Measurements from ENCODE around the gene HECTD1. TPM values are rescaled to one million over a fixed set of nuclear protein-coding genes. Genes with fewer than 3 reads are reported as not detected.

Gene HECTD1
- total RNA-seq, 1 donor = 246 TPM

- Histone ChIP-seq H3K79me2 (ENCODE audit: insufficient read depth, low read length) (peaks cover 82% of the 10 kb centered on the region), H3K9me3 (ENCODE audit: low read depth, low read length) (no peaks in the 10 kb centered on the region), H4K20me1 (ENCODE audit: insufficient read depth, low read length) (peaks cover 14% of the 10 kb centered on the region), H2AFZ (ENCODE audit: low read length) (no peak overlapping the region), H3K27me3 (ENCODE audit: insufficient read depth, low read length) (no peaks in the 10 kb centered on the region), H3K4me3 (ENCODE audit: insufficient read depth, low read length) (no peak overlapping the region), H3K4me1 (ENCODE audit: insufficient read depth, low read length) (no peaks in the 10 kb centered on the region), H3K4me2 (ENCODE audit: insufficient read depth, low read length) (no peak overlapping the region), H3K36me3 (ENCODE audit: insufficient read depth, low read length) (peaks cover 18% of the 10 kb centered on the region), H3K27ac (ENCODE audit: low read depth, low read length) (no peak overlapping the region)
- DNase-seq (ENCODE audit: insufficient read length, low spot score, missing footprints) = no peak
- TF ChIP-seq CTCF (IDR thresholded peaks at IDR 0.05; ENCODE audit: extremely low read depth, low read depth, low read length) = no peak
Measured at GRCh38 chr14:31181271-31181670, 26.3 kb downstream of the HECTD1 start.

GRCh38 chr14:31180299-31181051 is 27.1 kb downstream of the HECTD1 start:
- Histone ChIP-seq H3K4me2 (ENCODE audit: insufficient read depth, low read length) (no peak overlapping the region), H3K79me2 (ENCODE audit: insufficient read depth, low read length) (peaks cover 76% of the 10 kb centered on the region), H2AFZ (ENCODE audit: low read length) (no peak overlapping the region), H3K4me3 (ENCODE audit: insufficient read depth, low read length) (no peak overlapping the region), H3K27ac (ENCODE audit: low read depth, low read length) (no peak overlapping the region), H3K36me3 (ENCODE audit: insufficient read depth, low read length) (peaks cover 18% of the 10 kb centered on the region), H4K20me1 (ENCODE audit: insufficient read depth, low read length) (peaks cover 7% of the 10 kb centered on the region), H3K4me1 (ENCODE audit: insufficient read depth, low read length) (no peaks in the 10 kb centered on the region), H3K27me3 (ENCODE audit: insufficient read depth, low read length) (no peaks in the 10 kb centered on the region), H3K9me3 (ENCODE audit: low read depth, low read length) (no peaks in the 10 kb centered on the region)
- DNase-seq (ENCODE audit: insufficient read length, low spot score, missing footprints) = no peak
- no peak for TF ChIP-seq CTCF (IDR thresholded peaks at IDR 0.05; ENCODE audit: extremely low read depth, low read depth, low read length)

- Histone ChIP-seq H4K20me1 (ENCODE audit: insufficient read depth, low read length) (peaks cover 7% of the 10 kb centered on the region), H3K27me3 (ENCODE audit: insufficient read depth, low read length) (no peaks in the 10 kb centered on the region), H3K9me3 (ENCODE audit: low read depth, low read length) (no peaks in the 10 kb centered on the region), H3K79me2 (ENCODE audit: insufficient read depth, low read length) (peaks cover 32% of the 10 kb centered on the region), H2AFZ (ENCODE audit: low read length) (no peak overlapping the region), H3K36me3 (ENCODE audit: insufficient read depth, low read length) (peaks cover 47% of the 10 kb centered on the region), H3K4me3 (ENCODE audit: insufficient read depth, low read length) (no peak overlapping the region), H3K4me2 (ENCODE audit: insufficient read depth, low read length) (no peak overlapping the region), H3K4me1 (ENCODE audit: insufficient read depth, low read length) (peaks cover 24% of the 10 kb centered on the region), H3K27ac (ENCODE audit: low read depth, low read length) (no peak overlapping the region)
- DNase-seq (ENCODE audit: insufficient read length, low spot score, missing footprints) = no peak
- TF ChIP-seq CTCF (IDR thresholded peaks at IDR 0.05; ENCODE audit: extremely low read depth, low read depth, low read length) = no peak
Measured at GRCh38 chr14:31174433-31174832, 33.2 kb downstream of the HECTD1 start.

GRCh38 chr14:31173120-31173837 is 34.3 kb downstream of the HECTD1 start:
- H3K9me3 ChIP-seq (ENCODE audit: low read depth, low read length) = no peaks in the 10 kb centered on the region
- peaks cover 24% of the 10 kb centered on the region for H3K4me1 ChIP-seq (ENCODE audit: insufficient read depth, low read length)
- no peak overlapping the region for H3K4me3 ChIP-seq (ENCODE audit: insufficient read depth, low read length)
- peaks cover 2% of the 10 kb centered on the region for H4K20me1 ChIP-seq (ENCODE audit: insufficient read depth, low read length)
- no peak overlapping the region for H2AFZ ChIP-seq (ENCODE audit: low read length)
- H3K27me3 ChIP-seq (ENCODE audit: insufficient read depth, low read length) = no peaks in the 10 kb centered on the region
- DNase-seq (ENCODE audit: insufficient read length, low spot score, missing footprints) = no peak
- H3K4me2 ChIP-seq (ENCODE audit: insufficient read depth, low read length) = no peak overlapping the region
- H3K36me3 ChIP-seq (ENCODE audit: insufficient read depth, low read length) = peaks cover 57% of the 10 kb centered on the region
- no peak overlapping the region for H3K27ac ChIP-seq (ENCODE audit: low read depth, low read length)
- TF ChIP-seq CTCF (IDR thresholded peaks at IDR 0.05; ENCODE audit: extremely low read depth, low read depth, low read length) = no peak
- peaks cover 24% of the 10 kb centered on the region for H3K79me2 ChIP-seq (ENCODE audit: insufficient read depth, low read length)

Data from osteoblast (primary cell).